GM23248 (cell line): ENCODE data around the gene KDM2A.

Source experiments
- EZH2 ChIP-seq: fragments of 200-600 bp; sonication (generic); IDR thresholded peaks from 2 replicates; pipeline ENCODE4 v1.6.1; 2018; ENCODE audit warnings: antibody characterized with exemption, mild to moderate bottlenecking; ENCODE audit not compliant: insufficient read depth, poor library complexity, severe bottlenecking
- EZH2phosphoT487 ChIP-seq: fragments of 200-600 bp; sonication (generic); IDR thresholded peaks from 2 replicates; pipeline ENCODE4 v1.6.1; 2018; ENCODE audit warnings: antibody characterized with exemption, moderate library complexity, mild to moderate bottlenecking, low read depth; ENCODE audit not compliant: insufficient read depth

DNA sequence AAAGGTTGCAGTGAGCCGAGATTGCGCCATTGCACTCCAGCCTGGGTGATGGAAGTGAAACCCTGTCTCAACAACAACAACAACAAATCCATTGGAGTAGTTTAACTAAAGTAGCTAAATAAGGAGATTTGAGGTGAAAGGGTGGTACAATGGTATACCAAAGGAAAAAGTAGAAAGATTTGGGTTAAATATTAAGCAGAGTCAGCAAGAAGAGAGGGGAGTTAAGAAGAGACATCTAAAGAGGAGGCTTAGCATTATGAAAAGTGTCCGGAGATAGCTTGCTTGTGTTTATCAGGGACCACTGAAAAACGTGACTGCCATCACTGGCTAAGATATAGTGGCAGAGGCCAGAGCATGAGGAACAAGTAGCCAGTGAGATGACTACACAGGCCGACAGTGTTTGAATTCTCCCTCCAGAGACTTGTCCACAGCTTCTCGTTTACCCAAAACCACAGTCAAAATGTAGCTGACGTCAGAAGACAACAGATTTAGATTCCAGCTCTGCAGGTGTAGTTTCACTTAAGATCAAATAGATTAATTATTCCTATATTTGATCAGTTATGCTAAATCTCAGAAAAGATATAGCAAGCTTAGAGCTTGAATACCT is 114.6 kb downstream of the KDM2A start:
- no peak for TF ChIP-seq EZH2
- TF ChIP-seq EZH2phosphoT487, result no peak
